Hepatocyte (in vitro differentiated cells): ENCODE results near the gene MAMDC2.

Experiments
- CTCF ChIP-seq: fragments of 200-600 bp; sonication (generic); IDR thresholded peaks from 2 replicates; pipeline ENCODE4 v1.5.1; 2016; ENCODE audit warnings: antibody characterized with exemption, mild to moderate bottlenecking; ENCODE audit not compliant: poor library complexity
- EZH2 ChIP-seq: fragments of 200-600 bp; sonication (generic); IDR thresholded peaks from 2 replicates; pipeline ENCODE4 v1.6.1; 2016; ENCODE audit warnings: antibody characterized with exemption, mild to moderate bottlenecking, borderline replicate concordance
- EZH2phosphoT487 ChIP-seq: fragments of 200-600 bp; sonication (generic); IDR thresholded peaks from one replicate; pipeline ENCODE4 v1.6.1; 2018; ENCODE audit warnings: antibody characterized with exemption, mild to moderate bottlenecking, low read depth, moderate library complexity; ENCODE audit not compliant: unreplicated experiment, severe bottlenecking

DNA sequence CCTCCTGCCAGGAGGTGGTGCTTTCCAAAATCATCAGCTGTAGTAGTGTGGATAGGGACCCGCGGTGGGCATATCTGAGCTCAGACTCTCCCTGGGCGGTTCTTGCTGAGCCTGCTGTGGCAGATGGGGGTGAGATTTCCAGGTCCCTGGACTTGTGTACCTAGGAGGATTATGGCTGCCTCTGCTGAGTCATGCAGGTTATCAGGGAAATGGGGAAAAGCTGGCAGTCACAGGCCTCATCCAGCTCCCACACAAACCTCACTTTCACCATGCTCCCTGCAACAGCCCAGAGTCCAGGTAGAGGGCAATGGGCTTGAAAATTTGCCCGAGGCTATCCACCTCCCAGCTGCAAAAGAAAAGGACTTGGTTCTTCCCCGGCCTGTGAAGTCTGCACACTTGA, 23.4 kb upstream of the MAMDC2 start:
- TF ChIP-seq CTCF, result no peak
- no peak for TF ChIP-seq EZH2
- TF ChIP-seq EZH2phosphoT487, result no peak
